ENCODE results near the gene NUDT17.
"Not testable (repeated sequence)": the region's sequence is repeated elsewhere in the genome, so short reads cannot be mapped to it uniquely, and the experiment has no call there.

The NUDT17 gene

GRCh38 chr1:145845514-145846161, at the start of gene NUDT17:
TSS of gene NUDT17 (plus strand) at chr1:145845630. CDS start at chr1:145845641, 11 bp downstream.
- no peaks in the 10 kb centered on the region for H3K9me3 Mint-ChIP-seq

GRCh38 chr1:145796753-145797152, 48.7 kb upstream of the NUDT17 start:
- Mint-ChIP-seq H3K36me3 (peaks cover 72% of the 10 kb centered on the region), H3K27ac (no peak overlapping the region), H3K27me3 (no peaks in the 10 kb centered on the region), H3K4me3 (no peak overlapping the region), H3K9me3 (peaks cover 13% of the 10 kb centered on the region), H3K4me1 (peaks cover 19% of the 10 kb centered on the region)
- ATAC-seq, result no peak

More at GRCh38 chr1:145845514-145846161, at the start of gene NUDT17:
- Mint-ChIP-seq H3K36me3 (peaks cover 29% of the 10 kb centered on the region), H3K4me3 (no peak within 1 kb of the TSS), H3K27ac (no peak within 1 kb of the TSS), H3K4me1 (peaks cover 9% of the 10 kb centered on the region), H3K27me3 (no peaks in the 10 kb centered on the region)
- peak; percentile 86 for ATAC-seq

DNA sequence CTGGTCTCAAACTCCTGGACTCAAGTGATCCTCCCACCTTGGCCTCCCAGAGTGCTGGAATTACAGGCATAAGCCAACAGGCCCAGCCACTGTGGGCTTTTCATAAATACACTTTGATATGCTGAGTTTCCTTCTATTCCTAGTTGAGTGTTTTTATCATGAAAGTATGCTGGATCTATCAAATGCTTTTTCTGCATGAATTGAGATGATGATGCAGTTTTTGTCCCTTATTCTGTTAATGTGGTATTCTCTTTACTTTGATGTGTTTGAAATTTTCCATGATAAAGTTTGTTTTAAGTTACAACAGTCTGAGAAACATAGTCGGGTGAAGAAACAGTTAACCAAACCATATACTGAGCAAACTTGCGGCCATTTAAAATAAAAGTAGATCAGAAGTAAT, 45.6 kb upstream of the NUDT17 start:
- no peak for ATAC-seq
- H3K4me3 Mint-ChIP-seq, result no peak overlapping the region
- H3K36me3 Mint-ChIP-seq, result peaks cover 59% of the 10 kb centered on the region
- H3K4me1 Mint-ChIP-seq, result peaks cover 31% of the 10 kb centered on the region
- no peak overlapping the region for H3K27ac Mint-ChIP-seq
- H3K27me3 Mint-ChIP-seq, result no peaks in the 10 kb centered on the region
- H3K9me3 Mint-ChIP-seq, result peaks cover 13% of the 10 kb centered on the region

DNA sequence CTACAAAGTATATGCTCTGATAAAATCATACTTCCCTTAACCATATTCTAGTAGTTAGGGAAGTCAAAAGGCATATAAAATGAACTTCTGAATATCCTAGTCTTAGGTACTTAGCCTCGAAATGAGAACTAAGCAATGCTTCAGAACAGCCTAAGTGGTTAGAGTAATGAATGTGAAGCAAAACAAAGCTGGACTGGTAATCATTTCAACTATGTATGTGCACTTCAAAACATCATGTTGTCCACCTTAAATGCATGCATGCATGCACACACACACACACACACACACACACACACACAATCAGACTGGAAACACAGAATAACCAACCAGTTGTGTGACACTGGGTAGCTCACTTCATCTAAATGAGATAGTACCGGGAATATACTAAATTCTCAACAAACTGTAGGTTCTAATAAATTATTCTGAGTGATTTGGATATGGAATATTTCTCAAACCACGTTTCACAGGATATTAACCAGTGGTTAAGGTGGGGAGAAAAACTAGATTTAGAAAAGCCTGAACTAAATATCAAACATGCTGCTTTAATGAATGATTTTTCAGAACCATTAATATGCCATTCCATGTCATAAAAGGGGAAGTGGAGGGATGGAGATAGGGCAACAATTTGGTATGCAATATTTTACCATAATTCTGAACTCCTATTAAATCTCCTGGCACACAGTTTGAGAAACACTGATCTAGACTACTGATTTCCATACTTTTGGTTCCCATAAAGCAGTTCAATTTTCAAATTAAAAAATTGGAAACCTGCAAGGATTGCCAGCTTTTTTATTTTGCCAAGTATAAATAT, 41.0 kb upstream of the NUDT17 start:
- Mint-ChIP-seq H3K27ac (no peak overlapping the region), H3K4me1 (peaks cover 44% of the 10 kb centered on the region), H3K27me3 (no peaks in the 10 kb centered on the region), H3K4me3 (no peak overlapping the region), H3K9me3 (no peaks in the 10 kb centered on the region), H3K36me3 (peaks cover 28% of the 10 kb centered on the region)
- no peak for ATAC-seq

GRCh38 chr1:145805057-145805456, 40.4 kb upstream of the NUDT17 start:
- no peak for ATAC-seq
- Mint-ChIP-seq H3K4me3 (no peak overlapping the region), H3K27ac (no peak overlapping the region), H3K9me3 (no peaks in the 10 kb centered on the region), H3K27me3 (no peaks in the 10 kb centered on the region), H3K4me1 (peaks cover 41% of the 10 kb centered on the region), H3K36me3 (peaks cover 22% of the 10 kb centered on the region)

DNA sequence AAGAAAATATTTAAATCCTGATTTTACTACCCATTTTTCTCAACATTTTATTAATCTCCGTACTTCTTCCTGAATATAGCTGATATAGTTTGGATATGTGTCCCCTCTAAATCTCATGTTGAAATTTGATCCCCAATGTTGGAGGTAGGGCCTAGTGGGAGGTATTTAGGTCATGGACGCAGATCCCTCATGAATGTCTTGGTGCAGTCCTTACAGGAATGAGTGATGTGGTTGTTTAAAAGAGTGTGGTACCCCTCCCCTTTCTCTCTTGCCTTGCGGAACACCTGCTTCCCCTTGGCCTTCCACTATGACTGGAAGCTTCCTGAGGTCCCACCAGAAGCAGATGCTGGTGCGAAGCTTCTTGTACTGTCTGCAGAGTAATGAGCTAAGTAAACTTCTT, 39.0 kb upstream of the NUDT17 start:
- ATAC-seq, result no peak
- Mint-ChIP-seq H3K4me1 (peaks cover 34% of the 10 kb centered on the region), H3K27ac (no peak overlapping the region), H3K9me3 (no peaks in the 10 kb centered on the region), H3K27me3 (no peaks in the 10 kb centered on the region), H3K4me3 (no peak overlapping the region), H3K36me3 (peaks cover 13% of the 10 kb centered on the region)

DNA sequence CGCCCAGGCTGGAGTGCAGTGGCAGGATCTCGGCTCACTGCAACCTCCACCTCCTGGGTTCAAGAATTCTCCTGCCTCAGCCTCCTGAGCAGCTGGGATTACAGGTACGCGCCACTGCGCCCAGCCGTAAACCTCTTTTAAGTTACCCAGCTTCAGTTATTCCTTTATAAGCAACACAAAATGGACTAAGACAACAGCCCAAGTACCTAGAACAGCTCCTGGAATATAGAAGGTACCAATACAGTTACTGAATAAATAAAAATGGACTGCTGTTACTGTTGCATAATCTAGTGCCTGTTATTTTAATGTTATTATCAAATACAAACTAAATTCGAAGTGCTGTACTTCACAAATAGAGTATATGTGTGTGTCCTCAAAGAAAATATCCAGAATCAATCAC, 38.6 kb upstream of the NUDT17 start:
- no peak overlapping the region for H3K4me3 Mint-ChIP-seq
- H3K27ac Mint-ChIP-seq, result no peak overlapping the region
- no peaks in the 10 kb centered on the region for H3K27me3 Mint-ChIP-seq
- H3K36me3 Mint-ChIP-seq, result peaks cover 9% of the 10 kb centered on the region
- no peaks in the 10 kb centered on the region for H3K9me3 Mint-ChIP-seq
- no peak for ATAC-seq
- peaks cover 30% of the 10 kb centered on the region for H3K4me1 Mint-ChIP-seq

DNA sequence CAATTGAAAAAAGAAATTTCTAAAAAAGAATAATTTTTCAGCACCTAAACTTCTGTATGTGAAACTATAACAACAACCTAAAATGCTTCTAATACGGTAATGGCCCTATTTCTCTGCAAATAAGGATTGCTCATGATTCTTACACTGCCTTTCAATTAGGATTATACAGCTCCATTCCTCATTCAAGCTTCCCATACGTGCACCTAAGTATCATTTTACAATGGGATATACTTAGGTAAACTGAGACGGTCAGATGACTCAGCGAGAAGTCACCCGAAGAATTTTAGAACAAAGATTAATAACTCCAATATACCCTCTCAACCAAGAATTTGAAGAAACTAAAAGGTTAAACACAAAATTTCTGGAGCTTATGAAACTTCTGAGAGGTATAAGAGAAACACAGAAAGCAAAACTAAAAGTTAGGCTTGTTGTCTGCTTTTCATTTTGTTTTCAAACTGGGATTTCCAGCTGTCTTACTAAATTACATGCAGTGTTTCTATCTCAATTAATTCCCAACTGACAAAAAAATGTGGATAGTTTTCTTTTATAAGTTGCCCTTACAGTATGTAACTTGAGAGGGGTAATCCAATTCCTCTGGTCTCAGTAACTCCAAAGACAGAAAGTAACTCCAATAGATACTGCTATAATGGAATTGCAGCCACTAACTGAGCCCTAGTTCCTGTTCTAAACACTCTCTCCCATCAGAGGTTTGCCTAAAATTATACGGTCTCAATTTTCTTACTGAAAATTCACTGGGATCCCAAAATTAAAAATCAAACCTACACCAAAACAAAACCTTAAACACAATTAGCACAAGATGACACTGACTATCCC, 32.2 kb upstream of the NUDT17 start:
- not testable (repeated sequence) for H3K27me3 Mint-ChIP-seq, H3K27ac Mint-ChIP-seq, ATAC-seq, H3K4me3 Mint-ChIP-seq, H3K36me3 Mint-ChIP-seq, H3K9me3 Mint-ChIP-seq, H3K4me1 Mint-ChIP-seq

DNA sequence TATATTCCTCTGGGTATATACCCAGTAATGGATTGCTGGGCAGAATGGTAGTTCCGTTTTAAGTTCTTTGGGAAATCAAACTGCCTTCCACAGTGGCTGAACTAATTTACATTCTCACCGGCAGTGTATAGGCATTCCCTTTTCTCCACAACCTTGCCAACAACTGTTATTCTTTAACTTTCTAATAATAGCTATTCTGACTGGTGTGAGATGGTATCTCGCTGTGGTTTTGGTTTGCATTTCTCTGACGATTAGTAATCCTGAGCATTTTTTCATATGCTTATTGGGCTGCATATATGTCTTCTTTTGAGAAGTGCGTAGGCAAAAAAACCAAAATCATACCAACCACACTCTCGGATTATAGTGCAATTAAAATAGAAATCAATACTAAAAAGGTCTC, 27.3 kb upstream of the NUDT17 start:
- H3K27me3 Mint-ChIP-seq, H3K9me3 Mint-ChIP-seq, ATAC-seq, H3K36me3 Mint-ChIP-seq, H3K4me3 Mint-ChIP-seq, H3K4me1 Mint-ChIP-seq, H3K27ac Mint-ChIP-seq: not testable (repeated sequence)

DNA sequence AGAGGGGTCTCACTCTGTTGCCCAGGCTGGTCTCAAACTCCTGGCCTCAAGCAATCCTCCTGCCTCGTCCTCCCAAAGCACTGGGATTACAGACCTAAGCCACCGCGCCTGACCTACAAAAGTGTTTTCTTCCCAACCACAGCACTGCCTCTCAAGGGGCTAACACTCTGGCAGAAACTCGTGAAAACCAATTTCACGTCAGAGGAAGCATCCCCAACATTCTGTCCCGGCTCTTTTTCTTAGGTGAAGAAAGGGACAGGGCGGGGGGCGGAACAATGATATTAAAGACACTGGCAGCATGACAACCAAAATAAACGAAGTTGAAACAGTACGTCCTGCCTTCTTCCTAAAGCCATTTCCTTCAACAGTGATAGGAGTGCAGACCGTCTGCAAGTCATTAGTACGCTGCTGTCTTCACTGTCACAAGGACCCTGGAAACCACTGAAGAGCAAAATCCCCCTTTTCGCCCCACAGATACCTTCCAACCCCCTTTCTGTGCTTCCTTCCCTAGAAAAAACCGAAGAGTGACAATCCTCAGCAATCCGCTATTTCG, 22.6 kb upstream of the NUDT17 start:
- H3K4me3 Mint-ChIP-seq, H3K27me3 Mint-ChIP-seq, H3K4me1 Mint-ChIP-seq, ATAC-seq, H3K9me3 Mint-ChIP-seq: not testable (repeated sequence)
- Mint-ChIP-seq H3K27ac (peak overlapping the region; percentile 97), H3K36me3 (peaks cover 19% of the 10 kb centered on the region)

DNA sequence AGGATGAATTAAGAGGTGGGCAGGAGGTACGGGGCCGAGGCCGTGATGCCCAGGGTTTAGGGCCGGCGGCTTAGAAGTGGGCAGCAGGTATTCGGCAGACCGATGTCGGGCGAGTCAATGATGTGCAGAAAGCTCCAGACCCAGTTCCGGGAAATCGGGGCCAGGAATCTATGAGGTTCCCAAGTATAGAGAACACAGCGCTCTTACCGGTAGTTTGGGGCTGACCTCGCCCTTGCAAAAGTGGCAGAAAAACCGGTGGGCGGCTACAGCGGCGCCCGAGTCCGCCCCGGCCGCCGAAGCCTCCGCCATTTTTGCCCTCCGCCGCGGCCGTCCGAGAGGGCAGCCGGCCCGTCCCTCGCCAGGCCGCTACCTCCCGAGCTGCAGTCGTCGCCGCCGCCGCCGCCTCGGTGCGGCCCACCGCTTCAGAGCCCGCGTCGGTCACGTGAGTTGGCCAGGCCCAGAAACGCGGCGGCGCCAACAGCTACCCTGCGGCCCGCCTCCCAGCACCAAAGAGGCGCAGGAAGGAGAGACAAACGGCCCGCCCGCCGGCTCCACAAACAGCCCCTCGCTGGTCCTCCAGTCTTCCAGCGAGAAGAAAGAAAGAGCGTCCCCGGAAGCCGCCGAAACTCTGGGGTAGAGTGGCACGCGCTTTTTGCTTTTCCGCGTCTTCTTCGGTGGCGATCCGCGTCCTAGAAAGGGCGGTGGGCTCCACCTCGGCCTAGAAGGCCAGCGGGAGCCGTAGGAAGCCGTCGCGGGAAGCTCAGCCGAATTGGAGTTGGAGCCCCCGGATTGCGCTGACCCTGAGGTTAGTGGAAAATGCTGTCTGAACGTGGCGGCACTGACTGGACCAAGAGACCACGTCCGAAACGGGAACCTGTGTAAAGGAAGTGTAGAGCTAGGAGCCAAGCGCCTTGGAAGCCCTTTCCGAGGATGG, 21.6 kb upstream of the NUDT17 start, which contains the start of the genes POLR3C and RNF115:
Gene POLR3C, plus strand, starts transcription at position 636 of the 934 bp plus-strand sequence. CDS start 1,577 bp downstream, outside the sequence.
Gene RNF115, minus strand, starts transcription at position 531 of the 934 bp plus-strand sequence. Its CDS starts 222 bp downstream, at position 309.
- Mint-ChIP-seq H3K4me1 (peaks cover 13% of the 10 kb centered on the region), H3K27me3 (no peaks in the 10 kb centered on the region), H3K36me3 (peaks cover 29% of the 10 kb centered on the region), H3K9me3 (no peaks in the 10 kb centered on the region), H3K27ac (peak within 1 kb of the TSS; percentile 97), H3K4me3 (peak within 1 kb of the TSS; percentile 99)
- ATAC-seq, result peak; percentile 99

- peaks cover 13% of the 10 kb centered on the region for H3K4me1 Mint-ChIP-seq
- no peaks in the 10 kb centered on the region for H3K9me3 Mint-ChIP-seq
- H3K27me3 Mint-ChIP-seq, result no peaks in the 10 kb centered on the region
- ATAC-seq, result no peak
- peak overlapping the region; percentile 97 for H3K27ac Mint-ChIP-seq
- peak overlapping the region; percentile 99 for H3K4me3 Mint-ChIP-seq
- H3K36me3 Mint-ChIP-seq, result peaks cover 35% of the 10 kb centered on the region
Observed at GRCh38 chr1:145824499-145824842, 21.0 kb upstream of the NUDT17 start.

- ATAC-seq, result no peak
- Mint-ChIP-seq H3K9me3 (no peaks in the 10 kb centered on the region), H3K27ac (no peak overlapping the region), H3K36me3 (peaks cover 49% of the 10 kb centered on the region), H3K27me3 (no peaks in the 10 kb centered on the region), H3K4me3 (no peak overlapping the region), H3K4me1 (peaks cover 13% of the 10 kb centered on the region)
Observed at GRCh38 chr1:145826030-145826429, 19.4 kb upstream of the NUDT17 start.

DNA sequence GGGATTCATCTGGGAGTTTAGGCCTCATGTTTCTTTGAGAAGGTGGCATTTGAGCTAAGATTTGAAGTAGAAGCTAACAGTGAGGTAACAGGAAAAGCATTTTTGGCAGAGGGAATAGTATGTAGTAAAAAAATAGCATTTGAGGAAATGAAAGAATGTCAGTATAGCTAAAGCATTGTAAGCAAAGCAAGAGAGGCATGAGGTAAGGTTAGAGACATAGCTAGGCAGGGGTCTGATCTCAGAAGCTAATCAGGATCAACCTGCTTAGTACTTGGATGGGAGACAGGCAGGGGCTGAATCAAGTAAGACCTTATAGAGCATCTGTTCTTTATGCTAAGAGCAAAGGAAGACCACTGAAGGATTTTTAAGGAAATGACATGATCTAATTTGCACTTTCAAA, 17.5 kb upstream of the NUDT17 start:
- ATAC-seq, result no peak
- no peaks in the 10 kb centered on the region for H3K27me3 Mint-ChIP-seq
- peak overlapping the region; percentile 1 for H3K27ac Mint-ChIP-seq
- peaks cover 13% of the 10 kb centered on the region for H3K4me1 Mint-ChIP-seq
- H3K36me3 Mint-ChIP-seq, result peaks cover 66% of the 10 kb centered on the region
- no peaks in the 10 kb centered on the region for H3K9me3 Mint-ChIP-seq
- H3K4me3 Mint-ChIP-seq, result no peak overlapping the region
